HG03045 (cell line): ENCODE results near the gene PAX4.

ENCODE experiments used
- ATAC-seq: cut with Tn5 transposase; IDR thresholded peaks from one replicate; pipeline ENCODE4 v1.9.1; 2021; ENCODE audit warnings: mild to moderate bottlenecking, moderate library complexity; ENCODE audit not compliant: unreplicated experiment

PAX4 gene

GRCh38 chr7:127618042-127618441 lies at the start of gene PAX4:
Gene PAX4, minus strand, starts transcription at chr7:127618142. Its CDS starts 2,214 bp downstream, at chr7:127615928.
- no peak for ATAC-seq

- ATAC-seq, result no peak
These were observed 49.2 kb upstream of the PAX4 start for GRCh38 chr7:127667017-127667670.

- no peak for ATAC-seq
These were observed 48.7 kb upstream of the PAX4 start for GRCh38 chr7:127666602-127667001.

- no peak for ATAC-seq
These were observed 48.0 kb upstream of the PAX4 start for GRCh38 chr7:127665922-127666321.

- no peak for ATAC-seq
These were observed 41.2 kb upstream of the PAX4 start for GRCh38 chr7:127658970-127659630.

- no peak for ATAC-seq
These were observed 39.6 kb upstream of the PAX4 start for GRCh38 chr7:127657500-127657899.

- ATAC-seq, result no peak
These were observed 37.8 kb upstream of the PAX4 start for GRCh38 chr7:127655720-127656119.

- ATAC-seq, result no peak
These were observed 36.8 kb upstream of the PAX4 start for GRCh38 chr7:127654404-127655394.

- ATAC-seq, result no peak
These were observed 35.5 kb upstream of the PAX4 start for GRCh38 chr7:127653396-127653795.

GRCh38 chr7:127652333-127653248 lies 34.6 kb upstream of the PAX4 start:
- peak; percentile 21 for ATAC-seq

GRCh38 chr7:127651556-127652332 lies 33.8 kb upstream of the PAX4 start, which contains the start of gene SND1:
Gene SND1, plus strand, starts transcription at chr7:127652194. Its CDS starts 180 bp downstream, at chr7:127652374.
- ATAC-seq, result peak; percentile 94

GRCh38 chr7:127650847-127651555 lies 33.1 kb upstream of the PAX4 start:
- ATAC-seq, result no peak

- ATAC-seq, result no peak
These were observed 31.0 kb upstream of the PAX4 start for GRCh38 chr7:127648986-127649385.

GRCh38 chr7:127647636-127648035 lies 29.7 kb upstream of the PAX4 start:
- ATAC-seq, result no peak

GRCh38 chr7:127644484-127644883 lies 26.5 kb upstream of the PAX4 start:
- ATAC-seq, result no peak

GRCh38 chr7:127638197-127638596 lies 20.3 kb upstream of the PAX4 start:
- no peak for ATAC-seq

GRCh38 chr7:127635659-127636285 lies 17.8 kb upstream of the PAX4 start:
- no peak for ATAC-seq

- ATAC-seq, result no peak
These were observed 14.5 kb upstream of the PAX4 start for GRCh38 chr7:127632276-127632910.
